ENCODE measurements around the gene ARF3. TPM values are rescaled to one million over a fixed set of nuclear protein-coding genes. Genes with fewer than 3 reads are reported as not detected.
"Not testable (repeated sequence)": the region's sequence is repeated elsewhere in the genome, so short reads cannot be mapped to it uniquely, and the experiment has no call there.

ARF3 gene
- total RNA-seq, 1 experiment from 2014 or later = 263 TPM

GRCh38 chr12:48910196-48910595, 47.1 kb downstream of the ARF3 start:
- Histone ChIP-seq H3K18ac (ENCODE audit: insufficient read length, low read depth, low read length) (no peak overlapping the region), H3K14ac (ENCODE audit: insufficient read depth, low read length) (no peak overlapping the region), H4K20me1 (ENCODE audit: control insufficient read depth, insufficient read depth, insufficient read length) (no peaks in the 10 kb centered on the region), H3K79me1 (ENCODE audit: insufficient read depth, low read depth, low read length, poor library complexity, severe bottlenecking) (no peaks in the 10 kb centered on the region), H3K4me2 (ENCODE audit: insufficient read depth, insufficient read length, low read length) (no peak overlapping the region), H4K91ac (ENCODE audit: insufficient read length, low read depth, low read length) (no peak overlapping the region), H3K23ac (ENCODE audit: insufficient read length, low read depth, low read length) (no peak overlapping the region), H2AFZ (ENCODE audit: low read length) (no peak overlapping the region), H2AK5ac (ENCODE audit: insufficient read length, low read length) (no peak overlapping the region), H3K9ac (ENCODE audit: extremely low read depth, insufficient read length, low read length) (no peak overlapping the region), H2BK12ac (ENCODE audit: insufficient read length, low read depth, low read length) (no peak overlapping the region), H2BK15ac (ENCODE audit: low read depth, low read length) (no peak overlapping the region), H3T11ph (ENCODE audit: low read length) (no peak overlapping the region), H3K4ac (ENCODE audit: low read depth, low read length) (no peak overlapping the region), H3K9me3 (ENCODE audit: control insufficient read depth, low read depth, low read length) (no peaks in the 10 kb centered on the region), H4K8ac (replicated peaks; ENCODE audit: insufficient read length, low read depth, low read length) (no peak overlapping the region), H3K56ac (ENCODE audit: insufficient read length, low read depth, low read length) (no peak overlapping the region), H2BK20ac (ENCODE audit: low read depth, low read length, poor library complexity, severe bottlenecking) (no peak overlapping the region), H2BK120ac (ENCODE audit: low read depth, low read length, poor library complexity, severe bottlenecking) (no peak overlapping the region), H3K27ac (ENCODE audit: insufficient read length, low read depth, low read length) (no peak overlapping the region), H2BK5ac (ENCODE audit: insufficient read length, low read length) (no peak overlapping the region), H3K79me2 (ENCODE audit: insufficient read depth, low read length) (no peaks in the 10 kb centered on the region), H3K4me1 (ENCODE audit: insufficient read depth, low read length) (no peaks in the 10 kb centered on the region), H4K5ac (ENCODE audit: insufficient read length, low read depth, low read length) (no peak overlapping the region), H3K23me2 (ENCODE audit: insufficient read length, low read depth, low read length, poor library complexity, severe bottlenecking) (no peaks in the 10 kb centered on the region), H3K27me3 (ENCODE audit: insufficient read depth, low read length) (no peaks in the 10 kb centered on the region)
- Mint-ChIP-seq H3K4me3 (no peak overlapping the region), H3K36me3 (ENCODE audit: insufficient read depth in 1 of 3, low read depth in 3 of 3) (no peaks in the 10 kb centered on the region), H3K27me3 (ENCODE audit: low read depth) (peaks cover 16% of the 10 kb centered on the region), H3K9me3 (no peaks in the 10 kb centered on the region), H3K27ac (no peak overlapping the region), H3K4me1 (no peaks in the 10 kb centered on the region)
- DNase-seq = no peak
- TF ChIP-seq, protein P1, sequence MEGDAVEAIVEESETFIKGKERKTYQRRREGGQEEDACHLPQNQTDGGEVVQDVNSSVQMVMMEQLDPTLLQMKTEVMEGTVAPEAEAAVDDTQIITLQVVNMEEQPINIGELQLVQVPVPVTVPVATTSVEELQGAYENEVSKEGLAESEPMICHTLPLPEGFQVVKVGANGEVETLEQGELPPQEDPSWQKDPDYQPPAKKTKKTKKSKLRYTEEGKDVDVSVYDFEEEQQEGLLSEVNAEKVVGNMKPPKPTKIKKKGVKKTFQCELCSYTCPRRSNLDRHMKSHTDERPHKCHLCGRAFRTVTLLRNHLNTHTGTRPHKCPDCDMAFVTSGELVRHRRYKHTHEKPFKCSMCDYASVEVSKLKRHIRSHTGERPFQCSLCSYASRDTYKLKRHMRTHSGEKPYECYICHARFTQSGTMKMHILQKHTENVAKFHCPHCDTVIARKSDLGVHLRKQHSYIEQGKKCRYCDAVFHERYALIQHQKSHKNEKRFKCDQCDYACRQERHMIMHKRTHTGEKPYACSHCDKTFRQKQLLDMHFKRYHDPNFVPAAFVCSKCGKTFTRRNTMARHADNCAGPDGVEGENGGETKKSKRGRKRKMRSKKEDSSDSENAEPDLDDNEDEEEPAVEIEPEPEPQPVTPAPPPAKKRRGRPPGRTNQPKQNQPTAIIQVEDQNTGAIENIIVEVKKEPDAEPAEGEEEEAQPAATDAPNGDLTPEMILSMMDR (conservative IDR thresholded peaks at IDR 0.05) = no peak

GRCh38 chr12:48909698-48910097, 47.6 kb downstream of the ARF3 start:
- H3K4me1 ChIP-seq (ENCODE audit: insufficient read depth, low read length); H3K14ac ChIP-seq (ENCODE audit: insufficient read depth, low read length); H3T11ph ChIP-seq (ENCODE audit: low read length); H3K79me2 ChIP-seq (ENCODE audit: insufficient read depth, low read length); H3K27ac Mint-ChIP-seq; H3K23me2 ChIP-seq (ENCODE audit: insufficient read length, low read depth, low read length, poor library complexity, severe bottlenecking); H3K27ac ChIP-seq (ENCODE audit: insufficient read length, low read depth, low read length); H2AK5ac ChIP-seq (ENCODE audit: insufficient read length, low read length); H2BK15ac ChIP-seq (ENCODE audit: low read depth, low read length); H3K56ac ChIP-seq (ENCODE audit: insufficient read length, low read depth, low read length); H4K5ac ChIP-seq (ENCODE audit: insufficient read length, low read depth, low read length); H3K9me3 Mint-ChIP-seq; H4K91ac ChIP-seq (ENCODE audit: insufficient read length, low read depth, low read length); H4K20me1 ChIP-seq (ENCODE audit: control insufficient read depth, insufficient read depth, insufficient read length); H2BK5ac ChIP-seq (ENCODE audit: insufficient read length, low read length); H3K9me3 ChIP-seq (ENCODE audit: control insufficient read depth, low read depth, low read length); H3K4ac ChIP-seq (ENCODE audit: low read depth, low read length); H3K23ac ChIP-seq (ENCODE audit: insufficient read length, low read depth, low read length); H3K4me1 Mint-ChIP-seq; H3K4me3 Mint-ChIP-seq; H2BK120ac ChIP-seq (ENCODE audit: low read depth, low read length, poor library complexity, severe bottlenecking); H2BK20ac ChIP-seq (ENCODE audit: low read depth, low read length, poor library complexity, severe bottlenecking); H2AFZ ChIP-seq (ENCODE audit: low read length); H3K18ac ChIP-seq (ENCODE audit: insufficient read length, low read depth, low read length); H3K4me2 ChIP-seq (ENCODE audit: insufficient read depth, insufficient read length, low read length); DNase-seq; H3K27me3 ChIP-seq (ENCODE audit: insufficient read depth, low read length); H3K9ac ChIP-seq (ENCODE audit: extremely low read depth, insufficient read length, low read length); H4K8ac ChIP-seq (replicated peaks; ENCODE audit: insufficient read length, low read depth, low read length); H3K79me1 ChIP-seq (ENCODE audit: insufficient read depth, low read depth, low read length, poor library complexity, severe bottlenecking); H3K36me3 Mint-ChIP-seq (ENCODE audit: insufficient read depth in 1 of 3, low read depth in 3 of 3); H2BK12ac ChIP-seq (ENCODE audit: insufficient read length, low read depth, low read length): not testable (repeated sequence)
- H3K27me3 Mint-ChIP-seq (ENCODE audit: low read depth) = peaks cover 17% of the 10 kb centered on the region
- WGBS (ENCODE audit: extremely low coverage, insufficient read length, low lambda C conversion rate) = no CpG with 5 or more reads among the region's 11 CpGs
